B cell (primary cell): ENCODE measurements around the gene NUDT1. TPM values are rescaled to one million over a fixed set of nuclear protein-coding genes. Genes with fewer than 3 reads are reported as not detected.

ENCODE experiments used
- ATAC-seq: fragments of 200-7000 bp; cut with Tn5 transposase; one replicate; pipeline ENCODE4 v1.10.0; 2021; ENCODE audit warnings: low read depth, mild to moderate bottlenecking, moderate number of reproducible peaks, moderate library complexity
- CTCF ChIA-PET: fragments of 350-600 bp; sonication (Branson Sonifier 250); formaldehyde crosslinking; loops from one replicate; lab custom pipeline; 2021; ENCODE audit warnings: antibody characterized with exemption, inconsistent platforms; lab: Charles Lee
- POLR2A ChIA-PET: fragments of 350-600 bp; sonication (Branson Sonifier 250); formaldehyde crosslinking; loops from one replicate; lab custom pipeline; 2021; ENCODE audit warnings: antibody characterized with exemption; lab: Charles Lee
- DNase-seq: peaks from one replicate; pipeline ENCODE4 v3.0.0; 2013
- H2AFZ ChIP-seq: 2 replicates; pipeline ENCODE4 v1.6.1; 2012; ENCODE audit warnings: mild to moderate bottlenecking, low read depth, low read length; ENCODE audit not compliant: insufficient read depth, poor library complexity, severe bottlenecking
- H3K27ac ChIP-seq, 2 donors: 1 replicate in 1 of 2; 2 replicates in 1 of 2; pipeline ENCODE4 v1.5.1; 2012 to 2013; ENCODE audit warnings: low read length in 2 of 2, mild to moderate bottlenecking in 2 of 2, moderate library complexity in 1 of 2
- H3K27me3 ChIP-seq, 4 experiments: fragments of 200-600 bp in 1 of 4; sonication (generic) in 1 of 4; replicated peaks in 1 of 4; 1 replicate in 2 of 4; 2 replicates in 2 of 4; pipeline versions ENCODE4 v1.6.1 to v1.7.0; 2013 to 2016; ENCODE audit warnings: low read length in 3 of 4, mild to moderate bottlenecking in 2 of 4, mixed read lengths in 1 of 4, moderate library complexity in 1 of 4; ENCODE audit not compliant: insufficient read depth in 4 of 4, control insufficient read depth in 3 of 4; ENCODE audit errors: control extremely low read depth in 1 of 4
- H3K36me3 ChIP-seq, 2 experiments: replicated peaks in 1 of 2; 1 replicate in 1 of 2; 2 replicates in 1 of 2; pipeline versions ENCODE4 v1.6.1 to v1.7.1; 2013; ENCODE audit warnings: low read length in 1 of 2; ENCODE audit not compliant: insufficient read depth in 2 of 2, control insufficient read depth in 1 of 2; ENCODE audit errors: control extremely low read depth in 1 of 2, extremely low read depth in 1 of 2
- H3K4me1 ChIP-seq, 2 donors: fragments of 200-600 bp in 1 of 2; sonication (generic) in 1 of 2; 1 replicate in 1 of 2; 2 replicates in 1 of 2; pipeline versions ENCODE4 v1.5.1 to v1.6.1; 2013 to 2017; ENCODE audit warnings: low read length in 2 of 2; ENCODE audit not compliant: control insufficient read depth in 2 of 2, insufficient read depth in 2 of 2
- H3K4me2 ChIP-seq: replicated peaks from 2 replicates; pipeline ENCODE3; 2012; ENCODE audit warnings: mild to moderate bottlenecking, low read depth, low read length; ENCODE audit not compliant: poor library complexity, severe bottlenecking
- H3K4me3 ChIP-seq, 5 experiments: fragments of 200-600 bp in 1 of 5; sonication (generic) in 1 of 5; 1 replicate in 3 of 5; 2 replicates in 2 of 5; pipeline versions ENCODE4 v1.5.1 to v1.7.0; 2011 to 2016; ENCODE audit warnings: low read length in 4 of 5, mild to moderate bottlenecking in 4 of 5, low read depth in 2 of 5, control low read depth in 1 of 5, moderate library complexity in 1 of 5; ENCODE audit not compliant: insufficient read depth in 1 of 5; ENCODE audit errors: control extremely low read depth in 1 of 5, extremely low read depth in 1 of 5
- H3K79me2 ChIP-seq: fragments of 200-600 bp; sonication (generic); one replicate; pipeline ENCODE4 v1.6.0; 2016; ENCODE audit warnings: low read length; ENCODE audit not compliant: control insufficient read depth, insufficient read depth
- H3K9ac ChIP-seq: fragments of 200-600 bp; sonication (generic); 2 replicates; pipeline ENCODE4 v1.6.1; 2017; ENCODE audit warnings: mild to moderate bottlenecking, low read length, moderate library complexity
- H3K9me3 ChIP-seq, 3 donors: one replicate each; pipeline versions ENCODE4 v1.6.1 to v1.7.1; 2013; ENCODE audit warnings: low read length in 2 of 3; ENCODE audit not compliant: control insufficient read depth in 2 of 3, insufficient read depth in 1 of 3; ENCODE audit errors: control extremely low read depth in 1 of 3
- H4K20me1 ChIP-seq: 2 replicates; pipeline ENCODE4 v1.6.0; 2012; ENCODE audit warnings: mild to moderate bottlenecking, low read length; ENCODE audit not compliant: insufficient read depth, control insufficient read depth, poor library complexity, severe bottlenecking
- H3K27ac Mint-ChIP-seq: one replicate; pipeline ENCODE4 v1.8.0; 2021; ENCODE audit warnings: mixed read lengths
- H3K27me3 Mint-ChIP-seq: one replicate; pipeline ENCODE4 v1.8.0; 2021; ENCODE audit warnings: mixed read lengths
- H3K4me1 Mint-ChIP-seq: one replicate; pipeline ENCODE4 v1.8.0; 2021; ENCODE audit warnings: mixed read lengths
- H3K4me3 Mint-ChIP-seq: one replicate; pipeline ENCODE4 v1.8.0; 2021; ENCODE audit warnings: mixed read lengths
- H3K9me3 Mint-ChIP-seq: one replicate; pipeline ENCODE4 v1.8.0; 2022; ENCODE audit warnings: mixed read lengths; ENCODE audit not compliant: insufficient read depth
- EZH2 ChIP-seq: IDR thresholded peaks from 2 replicates; pipeline ENCODE4 v1.6.1; 2012; ENCODE audit warnings: borderline replicate concordance, low read depth, mild to moderate bottlenecking, moderate library complexity, low read length; ENCODE audit not compliant: insufficient read depth, poor library complexity, severe bottlenecking
- WGBS: methylation state at CpG from one replicate; pipeline ENCODE4 v1.1.5; 2013; ENCODE audit warnings: missing lambda C conversion rate; ENCODE audit not compliant: insufficient coverage; 5-methylcytosine and 5-hydroxymethylcytosine counted together
- intact Hi-C: fragments of 100-400 bp; cut with micrococcal nuclease; formaldehyde crosslinking; loops from one replicate; pipeline ENCODE4 v1.10.0; 2022
- polyA plus RNA-seq: library from polyadenylated mRNA; depleted of rRNA; stranded (reverse); fragments of >200 nt; gene quantifications from 2 replicates; pipeline ENCODE4 v1.2.3, GENCODE V29; 2012
- total RNA-seq, 2 donors: library from RNA; stranded (reverse); fragments of 120-200 nt in 1 of 2; gene quantifications; 1 replicate in 1 of 2; 2 replicates in 1 of 2; pipeline versions ENCODE4 v1.2.3 to v1.2.4, GENCODE V29; 2013 to 2022
- TF ChIP-seq, protein P1 (sequence below): fragments of 200-600 bp; IDR thresholded peaks from one replicate; pipeline ENCODE4 v1.8.0; 2022; ENCODE audit warnings: antibody characterized with exemption, mild to moderate bottlenecking

NUDT1 gene
- total and polyA plus RNA-seq, 2 donors (not counting 1 experiment from before 2014, with no cell fraction given), result 21.1 to 22.9 TPM

DNA sequence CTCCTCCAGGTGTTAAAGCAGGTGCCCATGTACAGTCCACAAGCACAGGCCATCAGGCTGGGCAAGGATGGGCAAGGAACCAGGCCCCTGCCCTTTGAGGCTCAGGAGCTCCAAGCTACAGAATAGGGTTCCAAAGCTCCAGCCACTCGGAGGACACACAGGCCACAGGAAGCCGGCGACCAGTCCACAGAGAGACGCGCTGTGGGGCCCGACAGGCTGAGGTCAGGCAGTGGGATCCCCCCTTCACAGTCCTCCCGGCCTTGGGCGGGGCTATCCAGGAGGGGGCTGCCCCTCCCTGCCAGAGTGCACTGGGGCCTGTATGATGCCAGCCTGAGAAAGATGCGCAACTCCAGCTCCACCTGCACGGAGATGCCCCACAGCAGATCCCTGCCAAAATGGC, 43.3 kb upstream of the NUDT1 start:
- Histone ChIP-seq H3K9me3 (peaks cover 0 to 16% (median 6%) of the 10 kb centered on the region in 3 donors), H3K9ac (no peak overlapping the region), H3K36me3 (peaks cover 0 to 39% of the 10 kb centered on the region in 2 experiments), H3K4me2 (no peak overlapping the region), H2AFZ (no peak overlapping the region), H3K4me3 (no peak overlapping the region), H3K27me3 (no peaks in the 10 kb centered on the region), H3K27ac (no peak overlapping the region), H3K79me2 (peaks cover 47% of the 10 kb centered on the region), H4K20me1 (peaks cover 9% of the 10 kb centered on the region), H3K4me1 (peaks cover 0 to 10% of the 10 kb centered on the region in 2 donors)
- no peaks in the 10 kb centered on the region for H3K27me3 Mint-ChIP-seq
- H3K27ac Mint-ChIP-seq, result no peak overlapping the region
- TF ChIP-seq, protein P1, sequence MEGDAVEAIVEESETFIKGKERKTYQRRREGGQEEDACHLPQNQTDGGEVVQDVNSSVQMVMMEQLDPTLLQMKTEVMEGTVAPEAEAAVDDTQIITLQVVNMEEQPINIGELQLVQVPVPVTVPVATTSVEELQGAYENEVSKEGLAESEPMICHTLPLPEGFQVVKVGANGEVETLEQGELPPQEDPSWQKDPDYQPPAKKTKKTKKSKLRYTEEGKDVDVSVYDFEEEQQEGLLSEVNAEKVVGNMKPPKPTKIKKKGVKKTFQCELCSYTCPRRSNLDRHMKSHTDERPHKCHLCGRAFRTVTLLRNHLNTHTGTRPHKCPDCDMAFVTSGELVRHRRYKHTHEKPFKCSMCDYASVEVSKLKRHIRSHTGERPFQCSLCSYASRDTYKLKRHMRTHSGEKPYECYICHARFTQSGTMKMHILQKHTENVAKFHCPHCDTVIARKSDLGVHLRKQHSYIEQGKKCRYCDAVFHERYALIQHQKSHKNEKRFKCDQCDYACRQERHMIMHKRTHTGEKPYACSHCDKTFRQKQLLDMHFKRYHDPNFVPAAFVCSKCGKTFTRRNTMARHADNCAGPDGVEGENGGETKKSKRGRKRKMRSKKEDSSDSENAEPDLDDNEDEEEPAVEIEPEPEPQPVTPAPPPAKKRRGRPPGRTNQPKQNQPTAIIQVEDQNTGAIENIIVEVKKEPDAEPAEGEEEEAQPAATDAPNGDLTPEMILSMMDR, result no peak
- no peak for TF ChIP-seq EZH2
- peaks cover 7% of the 10 kb centered on the region for H3K4me1 Mint-ChIP-seq
- H3K9me3 Mint-ChIP-seq, result no peaks in the 10 kb centered on the region
- 95% methylated on average over 10 of the region's 10 CpGs for WGBS
- intact Hi-C loops, result no loop called here
- ChIA-PET CTCF (interaction anchor here (1.0 kb wide), 1 partner anchor 11 kb away, joined by 4 read pairs; no protein-coding TSS in a partner anchor), POLR2A (no interaction called here)
- DNase-seq (no peak), ATAC-seq (no peak)
- H3K4me3 Mint-ChIP-seq, result no peak overlapping the region

DNA sequence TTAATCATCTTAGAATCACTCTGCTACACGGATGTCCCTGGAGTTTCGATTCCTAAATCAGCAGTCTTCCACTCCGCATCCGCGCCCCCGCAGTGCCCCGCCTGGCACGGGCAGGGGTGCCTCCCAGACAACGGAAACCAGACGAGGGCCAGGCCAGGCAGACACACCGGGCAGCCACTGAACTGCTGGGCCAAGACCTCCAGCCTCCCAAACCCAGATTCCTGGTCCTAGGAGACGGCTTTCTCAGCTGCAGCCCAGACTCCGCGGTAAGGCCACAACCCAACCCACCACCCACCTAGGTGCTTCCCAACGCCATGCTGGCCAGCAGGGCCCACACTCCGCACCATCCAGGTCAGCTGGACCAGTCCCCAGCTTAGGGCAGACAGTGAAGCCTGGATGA, 42.5 kb upstream of the NUDT1 start:
- H3K9ac ChIP-seq, result no peak overlapping the region
- no peak overlapping the region for H3K4me3 Mint-ChIP-seq
- no peak for TF ChIP-seq EZH2
- TF ChIP-seq, protein P1, result no peak
- no peak overlapping the region for H3K27ac ChIP-seq
- H2AFZ ChIP-seq, result no peak overlapping the region
- intact Hi-C loops, result no loop called here
- H3K9me3 Mint-ChIP-seq, result no peaks in the 10 kb centered on the region
- no peak overlapping the region for H3K27ac Mint-ChIP-seq
- H3K27me3 Mint-ChIP-seq, result no peaks in the 10 kb centered on the region
- peaks cover 0 to 16% (median 6%) of the 10 kb centered on the region in 3 donors for H3K9me3 ChIP-seq
- peaks cover 9% of the 10 kb centered on the region for H4K20me1 ChIP-seq
- H3K4me1 Mint-ChIP-seq, result peaks cover 15% of the 10 kb centered on the region
- ATAC-seq, result no peak
- ChIA-PET CTCF (no interaction called here), POLR2A (no interaction called here)
- no peak for DNase-seq
- H3K4me3 ChIP-seq, result no peak overlapping the region
- H3K79me2 ChIP-seq, result peaks cover 47% of the 10 kb centered on the region
- 98% methylated on average over 16 of the region's 16 CpGs for WGBS
- H3K27me3 ChIP-seq, result no peaks in the 10 kb centered on the region
- H3K36me3 ChIP-seq, result peaks cover 0 to 39% of the 10 kb centered on the region in 2 experiments
- no peak overlapping the region for H3K4me2 ChIP-seq
- peaks cover 0 to 14% of the 10 kb centered on the region in 2 donors for H3K4me1 ChIP-seq
